Loucy (cell line): ENCODE measurements around the gene PIP.

ENCODE experiments used
- EZH2phosphoT487 ChIP-seq: fragments of 200-600 bp; IDR thresholded peaks from 2 replicates; pipeline ENCODE4 v1.6.1; 2018; ENCODE audit warnings: antibody characterized with exemption, mild to moderate bottlenecking, moderate library complexity, borderline replicate concordance
- TF ChIP-seq, protein P1 (sequence below): fragments of 200-600 bp; sonication (generic); conservative IDR thresholded peaks from 2 replicates; pipeline ENCODE4 v1.5.1; 2014; ENCODE audit warnings: mild to moderate bottlenecking, antibody characterized with exemption, low read length

DNA sequence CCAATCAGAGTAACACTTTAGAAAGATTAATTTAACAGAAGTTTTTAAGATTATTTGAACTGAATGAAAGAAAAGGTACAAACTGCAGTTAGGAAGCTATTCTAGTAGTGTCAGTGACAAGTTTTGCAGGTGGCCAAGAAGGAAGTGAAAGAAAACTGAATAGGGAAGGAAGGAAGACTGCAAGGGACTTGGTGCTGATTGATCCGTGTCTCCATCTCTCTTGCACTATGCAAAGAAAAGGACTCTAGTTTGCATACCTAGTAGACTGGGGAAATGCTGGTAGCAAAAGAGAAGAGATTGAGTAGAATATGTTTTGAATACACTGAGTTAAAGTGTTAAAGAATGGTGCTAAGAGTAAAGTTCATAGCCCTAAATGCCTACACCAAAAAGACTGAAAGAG lies 46.8 kb upstream of the PIP start:
- TF ChIP-seq, protein P1, sequence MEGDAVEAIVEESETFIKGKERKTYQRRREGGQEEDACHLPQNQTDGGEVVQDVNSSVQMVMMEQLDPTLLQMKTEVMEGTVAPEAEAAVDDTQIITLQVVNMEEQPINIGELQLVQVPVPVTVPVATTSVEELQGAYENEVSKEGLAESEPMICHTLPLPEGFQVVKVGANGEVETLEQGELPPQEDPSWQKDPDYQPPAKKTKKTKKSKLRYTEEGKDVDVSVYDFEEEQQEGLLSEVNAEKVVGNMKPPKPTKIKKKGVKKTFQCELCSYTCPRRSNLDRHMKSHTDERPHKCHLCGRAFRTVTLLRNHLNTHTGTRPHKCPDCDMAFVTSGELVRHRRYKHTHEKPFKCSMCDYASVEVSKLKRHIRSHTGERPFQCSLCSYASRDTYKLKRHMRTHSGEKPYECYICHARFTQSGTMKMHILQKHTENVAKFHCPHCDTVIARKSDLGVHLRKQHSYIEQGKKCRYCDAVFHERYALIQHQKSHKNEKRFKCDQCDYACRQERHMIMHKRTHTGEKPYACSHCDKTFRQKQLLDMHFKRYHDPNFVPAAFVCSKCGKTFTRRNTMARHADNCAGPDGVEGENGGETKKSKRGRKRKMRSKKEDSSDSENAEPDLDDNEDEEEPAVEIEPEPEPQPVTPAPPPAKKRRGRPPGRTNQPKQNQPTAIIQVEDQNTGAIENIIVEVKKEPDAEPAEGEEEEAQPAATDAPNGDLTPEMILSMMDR, result no peak
- TF ChIP-seq EZH2phosphoT487, result no peak
